ENCODE data around the gene RASA2.
"Not testable (repeated sequence)": the region's sequence is repeated elsewhere in the genome, so short reads cannot be mapped to it uniquely, and the experiment has no call there.

Gene RASA2

DNA sequence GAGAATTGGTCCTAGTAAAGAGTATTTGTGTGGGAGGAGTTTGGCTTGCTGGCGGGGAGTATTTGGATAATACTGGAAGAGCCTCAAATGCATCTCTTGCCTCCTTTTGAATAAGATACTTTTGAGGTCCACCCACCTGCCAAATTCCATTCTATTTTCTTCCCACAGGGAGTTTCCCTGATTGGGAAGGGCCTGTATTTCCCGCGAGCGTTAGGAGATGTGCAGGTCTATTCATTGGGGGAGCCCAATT is 406 bp upstream of the RASA2 start:
- TF ChIP-seq, protein P1, sequence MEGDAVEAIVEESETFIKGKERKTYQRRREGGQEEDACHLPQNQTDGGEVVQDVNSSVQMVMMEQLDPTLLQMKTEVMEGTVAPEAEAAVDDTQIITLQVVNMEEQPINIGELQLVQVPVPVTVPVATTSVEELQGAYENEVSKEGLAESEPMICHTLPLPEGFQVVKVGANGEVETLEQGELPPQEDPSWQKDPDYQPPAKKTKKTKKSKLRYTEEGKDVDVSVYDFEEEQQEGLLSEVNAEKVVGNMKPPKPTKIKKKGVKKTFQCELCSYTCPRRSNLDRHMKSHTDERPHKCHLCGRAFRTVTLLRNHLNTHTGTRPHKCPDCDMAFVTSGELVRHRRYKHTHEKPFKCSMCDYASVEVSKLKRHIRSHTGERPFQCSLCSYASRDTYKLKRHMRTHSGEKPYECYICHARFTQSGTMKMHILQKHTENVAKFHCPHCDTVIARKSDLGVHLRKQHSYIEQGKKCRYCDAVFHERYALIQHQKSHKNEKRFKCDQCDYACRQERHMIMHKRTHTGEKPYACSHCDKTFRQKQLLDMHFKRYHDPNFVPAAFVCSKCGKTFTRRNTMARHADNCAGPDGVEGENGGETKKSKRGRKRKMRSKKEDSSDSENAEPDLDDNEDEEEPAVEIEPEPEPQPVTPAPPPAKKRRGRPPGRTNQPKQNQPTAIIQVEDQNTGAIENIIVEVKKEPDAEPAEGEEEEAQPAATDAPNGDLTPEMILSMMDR (IDR thresholded peaks at IDR 0.05) = no peak
- TF ChIP-seq ZFX (IDR thresholded peaks at IDR 0.05; ENCODE audit: borderline replicate concordance) = no peak
- no peak overlapping the region for H3K27ac ChIP-seq

DNA sequence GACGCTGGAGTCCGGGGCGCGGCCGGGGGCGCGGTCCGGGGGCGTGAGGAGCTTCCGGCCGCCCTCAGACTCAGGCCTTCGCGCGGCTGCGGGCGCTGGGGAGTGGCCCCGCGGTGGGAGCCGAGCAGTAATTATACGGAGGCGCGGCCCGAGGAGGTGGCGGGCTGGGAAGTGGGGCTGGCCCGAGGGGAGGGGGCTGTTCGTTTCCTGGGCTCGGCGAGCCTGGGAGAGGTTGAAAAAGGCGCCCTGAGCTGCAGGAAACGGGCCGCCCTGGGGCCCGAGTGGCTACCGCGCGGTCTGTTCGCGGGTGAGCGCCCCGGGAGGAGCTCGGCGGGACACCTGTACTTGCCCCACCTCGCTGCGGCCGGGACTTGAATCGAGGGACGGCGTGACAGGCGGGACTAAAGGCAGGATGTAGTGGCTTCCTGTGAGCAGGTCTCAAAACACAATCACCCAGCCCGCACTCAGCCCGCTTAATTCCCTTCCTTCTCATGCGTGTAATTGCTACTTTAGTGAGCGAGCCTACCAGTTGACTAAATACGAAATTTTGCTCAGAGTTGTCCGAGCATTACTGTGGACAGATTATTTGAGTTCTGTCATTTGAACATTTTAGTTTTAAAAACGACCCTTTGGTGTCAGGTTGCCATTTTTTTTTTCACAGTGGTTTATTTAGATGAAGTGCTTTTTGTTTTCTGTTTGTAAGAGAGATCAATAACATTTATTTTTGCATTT is 860 bp downstream of the RASA2 start:
- peak overlapping the region; percentile 79 for H3K27ac ChIP-seq

DNA sequence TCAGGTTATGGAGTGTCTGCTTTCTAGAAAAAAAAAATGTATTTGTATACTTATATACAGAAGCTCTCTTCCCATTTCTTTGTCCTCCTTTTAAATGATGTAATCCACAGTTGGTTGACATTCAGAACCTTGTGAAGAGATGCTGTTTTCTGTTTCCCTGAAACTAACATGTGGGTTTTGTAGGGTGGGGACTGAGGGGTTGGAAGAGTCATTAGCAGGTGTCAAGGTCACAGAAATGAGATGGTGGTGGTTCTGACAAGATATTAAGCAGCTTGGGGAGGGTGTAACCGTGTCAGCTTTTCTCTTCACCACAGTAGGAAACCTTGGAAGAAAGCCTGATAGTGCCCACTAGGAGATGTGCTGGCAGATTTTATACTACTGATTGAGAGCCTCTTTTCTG is 2.4 kb downstream of the RASA2 start:
- H3K27ac ChIP-seq = no peak overlapping the region

More for the DNA sequence above, 860 bp downstream of the RASA2 start:
- TF ChIP-seq, protein P1 (IDR thresholded peaks at IDR 0.05) = no peak
- no peak for TF ChIP-seq ZFX (IDR thresholded peaks at IDR 0.05; ENCODE audit: borderline replicate concordance)

DNA sequence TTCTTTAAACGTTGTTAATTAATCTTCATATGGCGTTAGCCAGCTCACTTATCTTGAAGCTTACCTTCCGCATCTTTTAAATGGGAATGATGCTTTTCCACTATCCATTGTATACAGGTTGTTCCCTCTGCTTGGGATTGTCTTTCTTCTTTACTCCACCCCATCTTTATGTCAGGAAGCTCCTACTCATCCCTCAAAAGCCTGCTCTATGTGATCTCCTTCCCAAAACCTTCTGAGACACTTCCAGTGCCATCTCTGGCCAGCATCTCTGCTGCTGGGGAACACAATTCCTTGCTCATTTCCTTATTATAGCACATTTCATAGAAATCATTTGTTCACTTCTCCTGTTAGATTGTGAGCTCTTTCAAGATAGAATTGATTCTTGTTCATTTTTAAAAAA is 4.3 kb downstream of the RASA2 start:
- TF ChIP-seq ZFX (IDR thresholded peaks at IDR 0.05; ENCODE audit: borderline replicate concordance) = no peak
- TF ChIP-seq, protein P1 (IDR thresholded peaks at IDR 0.05) = no peak
- no peak overlapping the region for H3K27ac ChIP-seq

More for the DNA sequence above, 2.4 kb downstream of the RASA2 start:
- TF ChIP-seq ZFX (IDR thresholded peaks at IDR 0.05; ENCODE audit: borderline replicate concordance) = no peak
- TF ChIP-seq, protein P1 (IDR thresholded peaks at IDR 0.05) = no peak

DNA sequence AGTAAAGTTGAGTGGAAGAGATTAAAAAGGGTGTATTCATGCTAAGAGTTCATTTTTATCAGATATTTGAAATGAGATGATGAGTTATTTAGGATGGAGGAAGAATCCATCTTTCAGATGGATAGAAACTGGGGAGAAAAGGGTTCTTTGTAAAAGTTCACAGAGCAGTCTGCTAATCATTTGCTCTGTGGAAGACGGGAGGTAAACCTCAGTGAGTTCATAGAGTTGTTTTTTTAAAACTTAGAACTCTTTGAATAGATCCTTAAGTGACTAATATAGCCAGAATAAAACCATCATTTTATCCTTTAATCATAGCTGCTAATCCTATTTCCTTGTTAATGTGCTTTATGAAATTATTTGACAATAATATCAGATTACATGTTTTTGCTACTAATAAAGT is 5.1 kb downstream of the RASA2 start:
- H3K27ac ChIP-seq = no peak overlapping the region
- TF ChIP-seq ZFX (IDR thresholded peaks at IDR 0.05; ENCODE audit: borderline replicate concordance) = no peak
- TF ChIP-seq, protein P1 (IDR thresholded peaks at IDR 0.05) = no peak

DNA sequence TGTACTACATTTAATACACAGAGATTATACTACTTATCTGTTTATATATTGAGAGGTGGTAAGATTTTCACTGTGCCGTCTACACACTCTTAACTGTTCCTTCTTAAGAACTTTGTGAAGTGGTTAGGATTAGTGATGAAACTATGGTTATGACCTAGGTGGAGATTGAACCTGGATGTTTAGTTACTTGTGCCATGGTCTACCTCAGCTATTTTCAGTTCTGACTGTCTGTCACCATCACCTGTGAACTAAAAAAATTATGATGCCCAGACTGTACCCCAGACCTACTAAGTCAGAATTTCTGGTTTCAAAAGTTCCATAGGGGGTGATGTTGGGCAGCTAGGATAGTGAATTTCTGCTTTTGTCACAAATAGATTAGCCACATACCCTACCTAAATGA is 6.4 kb downstream of the RASA2 start:
- no peak overlapping the region for H3K27ac ChIP-seq
- no peak for TF ChIP-seq ZFX (IDR thresholded peaks at IDR 0.05; ENCODE audit: borderline replicate concordance)
- TF ChIP-seq, protein P1 (IDR thresholded peaks at IDR 0.05) = no peak

DNA sequence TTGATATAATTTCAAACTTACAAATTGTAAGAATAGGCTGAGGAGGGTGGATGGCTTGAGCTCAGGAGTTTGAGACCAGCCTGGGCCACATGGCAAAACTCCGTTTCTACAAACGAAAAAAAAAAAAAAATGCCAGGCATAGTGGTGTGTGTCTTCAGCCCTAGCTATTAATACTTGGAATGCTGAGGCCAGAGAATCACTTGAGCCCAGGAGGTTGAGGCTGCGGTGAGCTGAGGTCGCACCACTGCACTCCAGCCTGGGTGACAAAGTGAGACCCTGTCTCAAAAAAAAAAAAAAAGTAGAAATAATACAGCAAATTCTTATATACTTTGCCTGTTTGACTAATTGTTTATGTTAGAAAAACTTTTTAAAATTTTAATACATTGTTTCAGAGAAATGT is 10.8 kb downstream of the RASA2 start:
- H3K27ac ChIP-seq = not testable (repeated sequence)

All from 22Rv1 (cell line).